SU-DHL-6 (cell line): ENCODE measurements around the gene ARHGAP20.

Source experiments
- H2AFZ ChIP-seq: fragments of 200-600 bp; sonication (generic); 2 replicates; pipeline ENCODE4 v1.6.1; 2014; ENCODE audit warnings: low read depth, mild to moderate bottlenecking, moderate library complexity, mixed read lengths, antibody characterized with exemption, low read length; ENCODE audit not compliant: severe bottlenecking
- H3F3A ChIP-seq: fragments of 200-600 bp; shearing (Covaris generic); 2 replicates; pipeline ENCODE4 v1.6.0; 2016; ENCODE audit warnings: antibody characterized with exemption, mild to moderate bottlenecking; ENCODE audit not compliant: insufficient read depth
- H3K27ac ChIP-seq: fragments of 200-600 bp; sonication (generic); 2 replicates; pipeline ENCODE4 v1.5.1; 2016; ENCODE audit warnings: low read depth, mild to moderate bottlenecking, low read length, moderate library complexity, mixed read lengths
- H3K27me3 ChIP-seq: fragments of 200-600 bp; sonication (generic), shearing (Covaris generic); 2 replicates; pipeline ENCODE4 v1.6.0; 2014; ENCODE audit warnings: mild to moderate bottlenecking, low read length
- H3K36me3 ChIP-seq: fragments of 200-600 bp; sonication (generic); 2 replicates; pipeline ENCODE4 v1.6.1; 2014; ENCODE audit warnings: mild to moderate bottlenecking, low read length, mixed read lengths
- H3K4me2 ChIP-seq: fragments of 300-600, 200-600 bp; shearing (Covaris generic), sonication (generic); 2 replicates; pipeline ENCODE4 v1.6.0; 2014; ENCODE audit warnings: low read length, low read depth, mild to moderate bottlenecking; ENCODE audit not compliant: poor library complexity, severe bottlenecking
- H3K4me3 ChIP-seq: fragments of 200-600 bp; sonication (generic); 2 replicates; pipeline ENCODE4 v1.5.1; 2014; ENCODE audit warnings: antibody characterized with exemption, low read length, mild to moderate bottlenecking, mixed read lengths; ENCODE audit not compliant: insufficient read depth, poor library complexity, severe bottlenecking
- H3K79me2 ChIP-seq: fragments of 200-600 bp; sonication (generic); 2 replicates; pipeline ENCODE4 v1.6.1; 2014; ENCODE audit warnings: mild to moderate bottlenecking, low read length, moderate library complexity; ENCODE audit not compliant: insufficient read depth
- H3K9ac ChIP-seq: fragments of 200-600 bp; sonication (generic); 2 replicates; pipeline ENCODE4 v1.7.0; 2014; ENCODE audit warnings: mild to moderate bottlenecking, low read length
- H3K9me2 ChIP-seq: fragments of 200-600 bp; sonication (generic); replicated peaks from 2 replicates; pipeline ENCODE4 v1.6.1; 2014; ENCODE audit warnings: low read length; ENCODE audit not compliant: insufficient read depth
- H3K9me3 ChIP-seq: fragments of 200-600 bp; sonication (generic); 2 replicates; pipeline ENCODE4 v1.6.1; 2014; ENCODE audit warnings: low read length, mixed read lengths; ENCODE audit not compliant: insufficient read depth
- H4K20me1 ChIP-seq: fragments of 200-600 bp; sonication (generic); 2 replicates; pipeline ENCODE4 v1.6.1; 2014; ENCODE audit warnings: low read depth, mild to moderate bottlenecking, antibody characterized with exemption, low read length, moderate library complexity, mixed read lengths
- EZH2phosphoT487 ChIP-seq: fragments of 200-600 bp; sonication (generic), shearing (Covaris generic); conservative IDR thresholded peaks from 2 replicates; pipeline ENCODE4 v1.6.1; 2018; ENCODE audit warnings: mild to moderate bottlenecking, antibody characterized with exemption, low read length, moderate library complexity, mixed read lengths
- TF ChIP-seq, protein P1 (sequence below): fragments of 200-600 bp; sonication (generic); IDR thresholded peaks from one replicate; pipeline ENCODE4 v1.5.1; 2017; ENCODE audit warnings: antibody characterized with exemption, mild to moderate bottlenecking, low read length, moderate library complexity; ENCODE audit not compliant: insufficient read depth, poor library complexity, severe bottlenecking

ARHGAP20 gene

DNA sequence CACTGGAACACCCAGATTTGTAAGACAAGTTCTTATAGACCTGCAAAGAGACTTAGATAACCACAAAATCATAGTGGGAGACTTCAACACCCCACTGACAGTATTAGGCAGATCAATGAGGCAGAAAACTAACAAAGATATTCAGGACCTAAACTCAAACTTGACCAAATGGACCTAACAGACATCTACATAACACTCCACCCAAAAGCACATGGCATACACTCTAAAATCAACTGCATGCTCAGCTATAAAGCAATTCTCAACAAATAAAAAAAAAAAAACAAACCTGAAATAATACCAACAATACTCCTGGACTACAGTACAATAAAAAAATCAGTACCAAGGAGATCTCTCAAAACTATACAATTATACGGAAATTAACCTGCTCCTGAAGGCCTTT is 167.5 kb downstream of the ARHGAP20 start:
- no peaks in the 10 kb centered on the region for H3K79me2 ChIP-seq

DNA sequence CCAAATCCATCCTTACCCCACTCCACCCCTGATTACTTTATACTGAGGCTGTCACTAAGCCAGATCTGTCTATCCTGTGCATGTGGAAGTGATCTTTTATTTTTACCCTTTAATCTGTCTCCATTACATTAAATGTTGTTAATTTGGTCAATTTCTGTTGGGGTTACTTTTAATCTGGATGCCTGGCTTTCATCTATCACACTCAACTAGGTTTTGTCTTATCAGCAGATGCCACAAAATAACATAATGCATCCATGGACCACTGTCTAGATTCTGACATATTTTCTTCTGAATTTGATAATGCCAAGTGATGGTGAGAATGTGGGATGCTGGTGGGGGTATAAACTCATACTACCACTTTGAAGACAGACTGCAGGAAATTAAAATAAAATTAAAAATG is 174.1 kb downstream of the ARHGAP20 start:
- TF ChIP-seq EZH2phosphoT487 = no peak
- TF ChIP-seq, protein P1, sequence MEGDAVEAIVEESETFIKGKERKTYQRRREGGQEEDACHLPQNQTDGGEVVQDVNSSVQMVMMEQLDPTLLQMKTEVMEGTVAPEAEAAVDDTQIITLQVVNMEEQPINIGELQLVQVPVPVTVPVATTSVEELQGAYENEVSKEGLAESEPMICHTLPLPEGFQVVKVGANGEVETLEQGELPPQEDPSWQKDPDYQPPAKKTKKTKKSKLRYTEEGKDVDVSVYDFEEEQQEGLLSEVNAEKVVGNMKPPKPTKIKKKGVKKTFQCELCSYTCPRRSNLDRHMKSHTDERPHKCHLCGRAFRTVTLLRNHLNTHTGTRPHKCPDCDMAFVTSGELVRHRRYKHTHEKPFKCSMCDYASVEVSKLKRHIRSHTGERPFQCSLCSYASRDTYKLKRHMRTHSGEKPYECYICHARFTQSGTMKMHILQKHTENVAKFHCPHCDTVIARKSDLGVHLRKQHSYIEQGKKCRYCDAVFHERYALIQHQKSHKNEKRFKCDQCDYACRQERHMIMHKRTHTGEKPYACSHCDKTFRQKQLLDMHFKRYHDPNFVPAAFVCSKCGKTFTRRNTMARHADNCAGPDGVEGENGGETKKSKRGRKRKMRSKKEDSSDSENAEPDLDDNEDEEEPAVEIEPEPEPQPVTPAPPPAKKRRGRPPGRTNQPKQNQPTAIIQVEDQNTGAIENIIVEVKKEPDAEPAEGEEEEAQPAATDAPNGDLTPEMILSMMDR = no peak
- Histone ChIP-seq H3K27ac (no peak overlapping the region), H3K79me2 (no peaks in the 10 kb centered on the region), H3K9me3 (no peaks in the 10 kb centered on the region), H3K9me2 (no peaks in the 10 kb centered on the region), H3K4me2 (no peak overlapping the region), H3K4me3 (no peak overlapping the region), H3K27me3 (no peaks in the 10 kb centered on the region), H3K36me3 (no peaks in the 10 kb centered on the region), H4K20me1 (no peaks in the 10 kb centered on the region), H2AFZ (no peak overlapping the region), H3K9ac (no peak overlapping the region), H3F3A (no peaks in the 10 kb centered on the region)

More for the DNA sequence above, 167.5 kb downstream of the ARHGAP20 start:
- no peak overlapping the region for H3K9ac ChIP-seq
- no peak overlapping the region for H3K27ac ChIP-seq
- TF ChIP-seq EZH2phosphoT487 = no peak
- TF ChIP-seq, protein P1 = no peak
- no peaks in the 10 kb centered on the region for H3K9me2 ChIP-seq
- no peaks in the 10 kb centered on the region for H3F3A ChIP-seq
- H2AFZ ChIP-seq = no peak overlapping the region
- H3K4me2 ChIP-seq = no peak overlapping the region
- peaks cover 8% of the 10 kb centered on the region; the same call in 1 of the 2 replicates for H3K9me3 ChIP-seq
- no peaks in the 10 kb centered on the region for H3K27me3 ChIP-seq
- no peaks in the 10 kb centered on the region for H4K20me1 ChIP-seq
- H3K4me3 ChIP-seq = no peak overlapping the region
- H3K36me3 ChIP-seq = no peaks in the 10 kb centered on the region

DNA sequence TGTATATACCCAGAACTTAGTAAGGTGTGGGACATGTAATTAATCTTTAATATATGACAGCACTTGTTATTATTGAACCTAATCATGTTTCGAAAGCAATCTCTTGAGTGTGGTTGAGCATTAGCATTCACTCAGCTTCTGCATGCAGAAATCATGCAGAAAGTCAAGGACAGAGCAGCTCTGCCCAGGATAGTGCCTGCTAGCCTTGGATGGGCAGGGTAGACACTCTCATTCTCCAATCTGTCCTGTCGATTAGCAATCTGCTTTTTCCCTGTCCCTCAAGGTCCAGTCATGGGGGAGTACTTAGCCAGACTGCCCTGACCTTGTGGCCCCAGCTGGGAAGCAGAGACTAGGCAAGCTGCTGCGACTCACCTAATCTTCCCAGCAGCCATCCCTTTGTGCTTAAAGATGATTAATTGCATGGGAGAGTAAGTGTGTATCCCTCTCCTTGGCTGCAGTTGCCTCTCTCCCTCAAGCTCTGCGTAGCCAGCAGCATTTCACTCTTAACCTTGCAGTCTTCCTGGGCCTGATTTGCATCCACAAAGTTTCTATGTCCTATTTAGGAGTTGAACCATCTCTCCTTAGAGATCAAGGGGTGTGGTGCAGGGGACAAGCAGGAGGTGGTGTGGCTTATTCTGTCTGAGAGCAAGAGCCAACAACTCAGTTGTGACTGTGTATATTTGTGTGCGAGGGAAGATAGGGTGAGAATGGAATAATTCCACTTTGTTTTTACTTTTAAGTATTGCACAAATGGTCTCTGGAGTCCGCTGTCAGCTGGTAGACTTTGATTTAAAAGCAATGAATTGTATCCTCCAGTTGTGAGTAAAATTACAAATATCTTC is 181.1 kb downstream of the ARHGAP20 start:
- Histone ChIP-seq H3K27me3 (no peaks in the 10 kb centered on the region), H3K36me3 (no peaks in the 10 kb centered on the region), H3K27ac (no peak overlapping the region), H3K4me2 (no peak overlapping the region), H3K4me3 (no peak overlapping the region), H3K9ac (no peak overlapping the region), H3F3A (no peaks in the 10 kb centered on the region), H4K20me1 (no peaks in the 10 kb centered on the region), H3K9me3 (no peaks in the 10 kb centered on the region), H3K79me2 (no peaks in the 10 kb centered on the region), H2AFZ (no peak overlapping the region), H3K9me2 (no peaks in the 10 kb centered on the region)
- TF ChIP-seq, protein P1 = no peak
- no peak for TF ChIP-seq EZH2phosphoT487
